Immature natural killer cell (primary cell): ENCODE measurements around the gene SLC30A3. TPM values are rescaled to one million over a fixed set of nuclear protein-coding genes. Genes with fewer than 3 reads are reported as not detected.
A peak's percentile ranks its signal among the peaks of the same experiment; 100 is the strongest.

Experiments
- DNase-seq, 3 donors: peaks; one replicate each; pipeline ENCODE4 v3.0.0; 2022; ENCODE audit warnings: mixed read lengths in 1 of 3
- H3K27ac Mint-ChIP-seq, 6 donors: one replicate each; pipeline ENCODE4 v1.8.0; 2020; ENCODE audit warnings: mixed read lengths in 6 of 6, mild to moderate bottlenecking in 5 of 6, inconsistent platforms in 4 of 6, moderate library complexity in 3 of 6
- H3K27me3 Mint-ChIP-seq, 3 donors: one replicate each; pipeline ENCODE4 v1.8.0; 2020 to 2021; ENCODE audit warnings: low read depth in 3 of 3, mild to moderate bottlenecking in 3 of 3, mixed read lengths in 3 of 3, moderate library complexity in 3 of 3, inconsistent platforms in 1 of 3
- H3K36me3 Mint-ChIP-seq, 3 donors: one replicate each; pipeline ENCODE4 v1.8.0; 2020; ENCODE audit warnings: mixed read lengths in 3 of 3, inconsistent platforms in 2 of 3, mild to moderate bottlenecking in 2 of 3
- H3K4me1 Mint-ChIP-seq, 2 donors: one replicate each; pipeline ENCODE4 v1.8.0; 2020; ENCODE audit warnings: inconsistent platforms in 2 of 2, mild to moderate bottlenecking in 2 of 2, mixed read lengths in 2 of 2, moderate library complexity in 1 of 2
- H3K4me3 Mint-ChIP-seq, 5 donors: one replicate each; pipeline ENCODE4 v1.8.0; 2020; ENCODE audit warnings: mild to moderate bottlenecking in 5 of 5, mixed read lengths in 5 of 5, inconsistent platforms in 3 of 5, moderate library complexity in 3 of 5
- H3K9me3 Mint-ChIP-seq, 6 donors: one replicate each; pipeline ENCODE4 v1.8.0; 2020; ENCODE audit warnings: mild to moderate bottlenecking in 6 of 6, mixed read lengths in 6 of 6, inconsistent platforms in 4 of 6, moderate library complexity in 3 of 6
- polyA plus RNA-seq, 3 donors: library from polyadenylated mRNA; unstranded; fragments of 300-500 nt; fragmentation: Illumina TruSeq; gene quantifications; one replicate each; pipeline ENCODE4 v1.2.3, GENCODE V29; 2021

The SLC30A3 gene
- polyA plus RNA-seq, 3 donors from 2014 or later: not detected

GRCh38 chr2:27243391-27244130 lies 19.3 kb downstream of the SLC30A3 start:
- H3K36me3 Mint-ChIP-seq: peaks cover 7 to 24% (median 10%) of the 10 kb centered on the region in 3 donors
- H3K27ac Mint-ChIP-seq: no peak overlapping the region
- H3K4me3 Mint-ChIP-seq: no peak overlapping the region

DNA sequence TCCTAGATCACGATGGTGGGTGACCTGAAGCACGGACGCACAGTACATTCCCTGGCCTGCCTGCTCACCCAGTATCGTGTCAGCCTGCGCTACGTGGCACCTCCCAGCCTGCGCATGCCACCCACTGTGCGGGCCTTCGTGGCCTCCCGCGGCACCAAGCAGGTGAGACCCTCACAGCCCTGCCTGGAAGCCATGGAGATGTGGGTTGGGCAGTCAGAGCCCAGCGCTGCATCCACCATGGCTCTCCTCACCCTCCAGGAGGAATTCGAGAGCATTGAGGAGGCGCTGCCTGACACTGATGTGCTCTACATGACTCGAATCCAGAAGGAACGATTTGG lies 20.3 kb downstream of the SLC30A3 start:
- Mint-ChIP-seq H3K4me1 (no peaks in the 10 kb centered on the region), H3K27ac (no peak overlapping the region), H3K27me3 (peaks cover 0 to 2% (median 0%) of the 10 kb centered on the region in 3 donors), H3K4me3 (no peak overlapping the region), H3K36me3 (peaks cover 11 to 31% (median 11%) of the 10 kb centered on the region in 3 donors), H3K9me3 (no peaks in the 10 kb centered on the region)
- no peak for DNase-seq

More at GRCh38 chr2:27243391-27244130, 19.3 kb downstream of the SLC30A3 start:
- no peaks in the 10 kb centered on the region for H3K4me1 Mint-ChIP-seq
- no peak for DNase-seq
- no peaks in the 10 kb centered on the region for H3K9me3 Mint-ChIP-seq
- peaks cover 0 to 2% (median 0%) of the 10 kb centered on the region in 3 donors for H3K27me3 Mint-ChIP-seq

GRCh38 chr2:27241761-27242613 lies 20.9 kb downstream of the SLC30A3 start:
- H3K4me1 Mint-ChIP-seq: no peaks in the 10 kb centered on the region
- peak overlapping the region in 1 of 6 donors; percentile 34 for H3K27ac Mint-ChIP-seq
- peaks cover 0 to 2% (median 0%) of the 10 kb centered on the region in 3 donors for H3K27me3 Mint-ChIP-seq
- H3K36me3 Mint-ChIP-seq: peaks cover 11 to 37% (median 16%) of the 10 kb centered on the region in 3 donors
- H3K4me3 Mint-ChIP-seq: no peak overlapping the region
- no peak for DNase-seq
- no peaks in the 10 kb centered on the region for H3K9me3 Mint-ChIP-seq

- H3K27ac Mint-ChIP-seq: no peak overlapping the region
- no peak for DNase-seq
Observed at GRCh38 chr2:27240406-27240805, 22.4 kb downstream of the SLC30A3 start.

GRCh38 chr2:27238976-27239375 lies 23.9 kb downstream of the SLC30A3 start:
- H3K9me3 Mint-ChIP-seq: no peaks in the 10 kb centered on the region
- H3K27me3 Mint-ChIP-seq: peaks cover 0 to 2% (median 1%) of the 10 kb centered on the region in 3 donors
- DNase-seq: no peak
- H3K36me3 Mint-ChIP-seq: peaks cover 24 to 60% (median 29%) of the 10 kb centered on the region in 3 donors
- no peak overlapping the region for H3K27ac Mint-ChIP-seq
- no peaks in the 10 kb centered on the region for H3K4me1 Mint-ChIP-seq
- no peak overlapping the region for H3K4me3 Mint-ChIP-seq

More at GRCh38 chr2:27240406-27240805, 22.4 kb downstream of the SLC30A3 start:
- H3K36me3 Mint-ChIP-seq: peaks cover 16 to 50% (median 19%) of the 10 kb centered on the region in 3 donors
- no peaks in the 10 kb centered on the region for H3K4me1 Mint-ChIP-seq
- no peaks in the 10 kb centered on the region for H3K9me3 Mint-ChIP-seq
- H3K27me3 Mint-ChIP-seq: peaks cover 0 to 2% (median 0%) of the 10 kb centered on the region in 3 donors
- H3K4me3 Mint-ChIP-seq: no peak overlapping the region

DNA sequence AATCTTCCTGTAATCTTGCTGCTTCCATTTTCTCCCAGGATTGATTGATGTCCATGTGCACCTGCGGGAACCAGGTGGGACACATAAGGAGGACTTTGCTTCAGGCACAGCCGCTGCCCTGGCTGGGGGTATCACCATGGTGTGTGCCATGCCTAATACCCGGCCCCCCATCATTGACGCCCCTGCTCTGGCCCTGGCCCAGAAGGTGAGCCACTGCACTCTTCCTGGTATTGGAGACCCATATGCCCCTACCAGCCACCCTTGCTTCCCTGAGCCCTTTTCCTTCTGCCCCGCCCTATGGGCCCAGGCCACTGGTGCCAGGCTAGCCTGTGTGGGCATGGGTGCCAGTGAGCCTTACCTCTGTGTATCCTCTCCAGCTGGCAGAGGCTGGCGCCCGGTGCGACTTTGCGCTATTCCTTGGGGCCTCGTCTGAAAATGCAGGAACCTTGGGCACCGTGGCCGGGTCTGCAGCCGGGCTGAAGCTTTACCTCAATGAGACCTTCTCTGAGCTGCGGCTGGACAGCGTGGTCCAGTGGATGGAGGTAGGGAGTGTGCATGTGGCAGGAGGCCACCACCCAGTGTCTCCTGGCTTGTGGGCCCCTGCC lies 25.4 kb downstream of the SLC30A3 start:
- H3K9me3 Mint-ChIP-seq: no peaks in the 10 kb centered on the region
- no peak overlapping the region for H3K27ac Mint-ChIP-seq
- peaks cover 35 to 69% (median 41%) of the 10 kb centered on the region in 3 donors for H3K36me3 Mint-ChIP-seq

DNA sequence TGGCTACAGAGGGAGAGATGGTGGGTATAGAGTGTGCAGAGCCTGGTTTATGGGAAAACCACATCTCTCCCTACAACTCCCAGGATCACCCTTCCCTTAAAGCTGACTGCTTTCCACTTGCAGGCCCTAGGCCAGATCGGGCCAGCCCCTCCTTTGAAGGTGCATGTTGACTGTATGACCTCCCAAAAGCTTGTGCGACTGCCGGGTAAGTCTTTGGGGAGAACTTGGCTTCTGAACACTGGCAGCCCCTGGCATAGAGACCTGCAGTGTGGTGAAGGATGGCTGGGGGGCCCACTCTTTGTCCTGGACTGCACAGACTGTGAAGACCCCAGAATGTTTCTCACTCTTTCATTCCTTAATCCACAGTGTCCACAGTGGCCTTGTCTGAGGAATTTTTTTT lies 26.2 kb downstream of the SLC30A3 start:
- Mint-ChIP-seq H3K36me3 (peaks cover 36 to 74% (median 45%) of the 10 kb centered on the region in 3 donors), H3K9me3 (no peaks in the 10 kb centered on the region), H3K4me1 (no peaks in the 10 kb centered on the region), H3K27me3 (peaks cover 0 to 3% (median 2%) of the 10 kb centered on the region in 3 donors), H3K27ac (no peak overlapping the region), H3K4me3 (no peak overlapping the region)
- no peak for DNase-seq

More for the DNA sequence above, 25.4 kb downstream of the SLC30A3 start:
- DNase-seq: no peak
- H3K27me3 Mint-ChIP-seq: peaks cover 0 to 3% (median 2%) of the 10 kb centered on the region in 3 donors
- H3K4me3 Mint-ChIP-seq: no peak overlapping the region
- no peaks in the 10 kb centered on the region for H3K4me1 Mint-ChIP-seq

GRCh38 chr2:27236136-27236535 lies 26.7 kb downstream of the SLC30A3 start:
- H3K27ac Mint-ChIP-seq: no peak overlapping the region
- H3K27me3 Mint-ChIP-seq: peaks cover 0 to 3% (median 2%) of the 10 kb centered on the region in 3 donors
- no peak for DNase-seq
- peaks cover 36 to 74% (median 45%) of the 10 kb centered on the region in 3 donors for H3K36me3 Mint-ChIP-seq
- no peak overlapping the region for H3K4me3 Mint-ChIP-seq
- no peaks in the 10 kb centered on the region for H3K4me1 Mint-ChIP-seq
- H3K9me3 Mint-ChIP-seq: no peaks in the 10 kb centered on the region

DNA sequence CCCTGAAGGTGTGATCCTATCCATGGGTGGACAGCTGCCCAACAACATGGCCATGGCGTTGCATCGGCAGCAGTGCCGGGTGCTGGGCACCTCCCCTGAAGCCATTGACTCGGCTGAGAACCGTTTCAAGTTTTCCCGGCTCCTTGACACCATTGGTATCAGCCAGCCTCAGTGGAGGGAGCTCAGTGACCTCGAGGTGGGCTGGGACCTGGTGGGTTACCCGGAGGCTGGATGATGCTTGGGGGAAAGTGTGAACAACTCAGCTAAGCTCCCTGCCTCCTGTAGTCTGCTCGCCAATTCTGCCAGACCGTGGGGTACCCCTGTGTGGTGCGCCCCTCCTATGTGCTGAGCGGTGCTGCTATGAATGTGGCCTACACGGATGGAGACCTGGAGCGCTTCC lies 29.5 kb downstream of the SLC30A3 start:
- Mint-ChIP-seq H3K4me3 (no peak overlapping the region), H3K9me3 (no peaks in the 10 kb centered on the region), H3K36me3 (peaks cover 28 to 61% (median 33%) of the 10 kb centered on the region in 3 donors), H3K27me3 (peaks cover 0 to 3% (median 0%) of the 10 kb centered on the region in 3 donors), H3K4me1 (no peaks in the 10 kb centered on the region), H3K27ac (no peak overlapping the region)
- no peak for DNase-seq

DNA sequence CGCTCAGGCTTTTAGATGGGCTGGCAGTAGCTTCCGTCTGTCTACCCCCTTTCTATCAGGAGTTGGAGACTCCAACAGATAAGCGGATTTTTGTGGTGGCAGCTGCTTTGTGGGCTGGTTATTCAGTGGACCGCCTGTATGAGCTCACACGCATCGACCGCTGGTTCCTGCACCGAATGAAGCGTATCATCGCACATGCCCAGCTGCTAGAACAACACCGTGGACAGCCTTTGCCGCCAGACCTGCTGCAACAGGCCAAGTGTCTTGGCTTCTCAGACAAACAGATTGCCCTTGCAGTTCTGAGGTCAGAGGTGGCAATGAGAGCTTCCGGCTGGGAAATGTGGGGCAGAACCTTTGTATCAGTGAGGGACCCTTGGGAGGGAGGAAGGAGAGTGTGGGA lies 30.9 kb downstream of the SLC30A3 start:
- Mint-ChIP-seq H3K4me3 (no peak overlapping the region), H3K27me3 (peaks cover 0 to 3% (median 0%) of the 10 kb centered on the region in 3 donors), H3K27ac (no peak overlapping the region), H3K9me3 (no peaks in the 10 kb centered on the region), H3K4me1 (no peaks in the 10 kb centered on the region), H3K36me3 (peaks cover 32 to 64% (median 34%) of the 10 kb centered on the region in 3 donors)
- no peak for DNase-seq

GRCh38 chr2:27227501-27227900 lies 35.3 kb downstream of the SLC30A3 start:
- H3K27me3 Mint-ChIP-seq: no peaks in the 10 kb centered on the region
- peaks cover 11 to 48% (median 12%) of the 10 kb centered on the region in 3 donors for H3K36me3 Mint-ChIP-seq
- H3K27ac Mint-ChIP-seq: no peak overlapping the region
- no peak for DNase-seq
- H3K4me1 Mint-ChIP-seq: no peaks in the 10 kb centered on the region
- no peaks in the 10 kb centered on the region for H3K9me3 Mint-ChIP-seq
- H3K4me3 Mint-ChIP-seq: no peak overlapping the region

DNA sequence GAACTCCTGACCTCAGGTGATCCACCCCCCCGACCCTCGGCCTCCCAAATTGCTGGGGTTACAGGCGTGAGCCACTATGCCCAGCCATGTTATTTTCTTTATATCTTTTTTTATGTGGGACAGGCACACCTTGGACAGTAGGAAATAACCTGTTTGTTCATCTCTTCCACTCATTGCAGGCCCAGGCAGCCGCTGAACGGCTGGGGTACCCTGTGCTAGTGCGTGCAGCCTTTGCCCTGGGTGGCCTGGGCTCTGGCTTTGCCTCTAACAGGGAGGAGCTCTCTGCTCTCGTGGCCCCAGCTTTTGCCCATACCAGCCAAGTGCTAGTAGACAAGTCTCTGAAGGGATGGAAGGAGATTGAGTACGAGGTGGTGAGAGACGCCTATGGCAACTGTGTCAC lies 37.3 kb downstream of the SLC30A3 start:
- Mint-ChIP-seq H3K4me1 (no peaks in the 10 kb centered on the region), H3K9me3 (no peaks in the 10 kb centered on the region), H3K27ac (peak overlapping the region in 1 of 6 donors; percentile 39), H3K4me3 (no peak overlapping the region), H3K36me3 (peaks cover 7 to 46% (median 13%) of the 10 kb centered on the region in 3 donors), H3K27me3 (no peaks in the 10 kb centered on the region)
- no peak for DNase-seq

DNA sequence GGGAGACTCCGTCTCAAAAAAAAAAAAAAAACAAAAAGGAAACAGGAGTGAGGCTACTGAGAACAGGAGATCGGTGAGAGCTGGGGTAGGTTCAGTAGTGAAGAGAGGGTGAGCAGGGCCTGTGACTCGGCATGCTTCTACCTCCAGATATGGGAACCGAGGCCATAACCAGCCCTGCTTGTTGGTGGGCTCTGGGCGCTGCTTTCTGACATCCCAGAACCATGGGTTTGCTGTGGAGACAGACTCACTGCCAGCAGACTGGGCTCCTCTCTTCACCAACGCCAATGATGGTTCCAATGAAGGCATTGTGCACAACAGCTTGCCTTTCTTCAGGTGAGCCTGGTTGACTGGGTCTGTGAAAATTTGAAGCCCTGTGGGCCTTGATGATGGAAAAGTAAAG lies 39.4 kb downstream of the SLC30A3 start:
- no peak overlapping the region for H3K4me3 Mint-ChIP-seq
- H3K36me3 Mint-ChIP-seq: peaks cover 7 to 48% (median 13%) of the 10 kb centered on the region in 3 donors
- DNase-seq: no peak
- H3K9me3 Mint-ChIP-seq: no peaks in the 10 kb centered on the region
- no peak overlapping the region for H3K27ac Mint-ChIP-seq
- no peaks in the 10 kb centered on the region for H3K27me3 Mint-ChIP-seq
- peaks cover 3 to 6% of the 10 kb centered on the region in 2 donors for H3K4me1 Mint-ChIP-seq
